Fibroblast of skin of left quadriceps (primary cell): ENCODE measurements around the gene ALK.

ENCODE experiments used
- DNase-seq, 2 experiments: peaks; one replicate each; pipeline ENCODE4 v3.0.0-alpha.2; 2013; ENCODE audit warnings: low read depth in 2 of 2

The ALK gene

DNA sequence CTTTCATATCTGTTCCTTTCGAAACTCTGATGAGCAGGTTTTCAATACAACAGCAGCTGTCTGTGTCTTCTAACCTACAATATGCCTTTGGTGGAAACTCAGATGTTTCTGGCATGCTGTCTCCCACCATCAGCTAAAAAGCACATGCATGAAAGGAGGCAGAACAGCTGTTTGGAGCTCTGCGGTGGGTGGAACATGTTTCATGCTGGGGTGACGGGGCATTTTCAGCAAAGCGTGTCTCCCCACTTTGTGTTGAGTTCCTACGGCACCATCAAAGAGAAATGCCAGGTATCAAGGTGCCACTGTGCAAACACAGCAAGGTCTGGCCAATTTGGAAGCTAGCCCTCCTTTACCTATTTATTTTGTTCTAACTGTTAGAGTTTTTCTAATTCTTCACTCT is 516.1 kb downstream of the ALK start:
- no peak for DNase-seq

DNA sequence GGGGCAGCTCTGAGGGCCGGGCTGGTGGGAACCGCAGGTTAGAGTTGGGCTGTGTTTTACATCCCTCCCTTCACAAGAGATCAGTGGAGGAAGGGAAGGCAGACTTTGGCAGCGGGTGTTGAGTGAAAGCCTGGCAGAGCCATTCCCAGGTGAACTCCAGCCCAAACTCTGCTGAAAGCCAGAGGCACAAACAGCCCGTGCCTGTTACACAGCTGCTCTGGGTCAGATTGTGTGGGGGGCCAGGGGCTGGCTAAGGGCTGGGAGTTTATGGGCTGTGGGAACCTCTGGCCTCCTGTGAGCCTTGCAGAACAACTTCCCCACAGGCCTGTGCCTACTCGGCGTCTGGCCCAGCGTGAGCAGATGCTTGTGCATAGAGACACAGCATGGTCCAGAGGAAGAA is 519.4 kb downstream of the ALK start:
- DNase-seq: no peak

DNA sequence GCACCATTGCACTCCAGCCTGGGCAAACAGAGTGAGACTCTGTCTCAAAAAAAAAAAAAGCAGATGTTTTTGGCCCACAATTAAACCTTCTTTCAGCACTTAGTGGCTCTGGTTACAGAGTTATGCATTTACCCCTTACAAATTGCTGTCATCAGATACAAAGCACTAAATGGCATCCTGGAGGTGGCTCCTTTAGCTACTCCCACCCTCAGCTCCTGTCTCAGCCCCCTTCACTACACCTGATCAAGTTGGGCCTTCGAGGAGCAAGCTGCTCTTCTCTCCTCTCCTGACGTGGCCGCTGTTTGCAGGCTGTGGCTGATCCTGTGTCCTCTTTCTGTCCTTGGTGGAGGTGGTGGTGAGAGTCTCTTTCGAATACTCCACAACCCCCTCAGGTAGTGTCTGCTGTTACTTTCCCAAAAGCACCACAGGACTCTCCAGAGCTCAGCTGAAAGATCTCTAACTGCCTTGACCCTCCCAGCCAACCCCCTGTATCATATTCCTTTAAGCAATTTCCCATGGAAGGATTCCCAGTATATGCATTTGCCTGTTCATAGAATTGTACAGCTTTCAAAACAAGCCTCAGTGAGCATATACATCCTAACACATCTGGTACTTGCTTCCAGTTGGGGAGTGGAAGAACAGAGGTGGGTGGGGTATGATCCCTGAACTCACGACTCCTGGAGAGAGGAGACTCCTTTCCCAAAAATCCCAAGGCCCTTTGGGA is 520.3 kb downstream of the ALK start:
- no peak for DNase-seq

DNA sequence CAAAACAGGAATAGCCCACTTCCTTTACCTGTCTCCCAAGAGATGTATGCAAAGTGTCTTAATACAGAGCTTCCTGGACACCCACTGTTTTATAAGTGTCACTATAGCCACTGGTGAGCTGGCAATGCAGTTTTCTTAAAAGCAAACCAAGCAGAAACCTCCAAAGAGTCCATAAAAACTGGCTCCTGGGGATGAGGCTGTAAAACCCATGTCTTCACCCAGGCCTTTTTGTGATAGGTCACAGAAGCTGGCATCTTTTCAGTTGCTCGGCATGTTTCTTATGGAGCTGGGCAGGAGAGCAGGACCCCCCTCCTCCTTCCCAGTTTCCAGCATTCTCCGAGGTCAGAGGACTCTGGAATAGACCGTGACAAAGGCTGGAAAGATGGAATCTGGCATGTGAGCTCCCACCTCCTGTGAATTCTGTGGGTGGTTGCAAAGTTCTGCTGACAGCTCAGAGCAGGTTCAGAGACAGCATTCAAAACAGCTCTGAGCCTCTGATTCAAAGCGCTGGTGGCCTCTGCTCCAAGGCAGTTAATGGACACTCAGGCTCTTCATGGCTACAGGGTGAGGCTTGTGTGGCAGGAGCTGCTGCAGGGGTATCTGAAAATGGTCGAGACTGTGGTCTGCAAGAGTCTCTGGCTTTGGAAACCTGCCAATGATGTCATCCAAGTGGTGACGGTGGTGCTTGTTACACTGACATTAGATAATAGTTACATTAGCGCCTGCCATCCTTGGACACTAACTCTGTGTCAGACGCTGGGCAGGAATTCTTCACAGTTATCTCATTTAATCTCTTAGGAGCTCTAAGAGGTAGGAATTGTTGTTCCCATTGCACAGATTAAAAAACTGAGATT is 522.8 kb downstream of the ALK start:
- DNase-seq: no peak

DNA sequence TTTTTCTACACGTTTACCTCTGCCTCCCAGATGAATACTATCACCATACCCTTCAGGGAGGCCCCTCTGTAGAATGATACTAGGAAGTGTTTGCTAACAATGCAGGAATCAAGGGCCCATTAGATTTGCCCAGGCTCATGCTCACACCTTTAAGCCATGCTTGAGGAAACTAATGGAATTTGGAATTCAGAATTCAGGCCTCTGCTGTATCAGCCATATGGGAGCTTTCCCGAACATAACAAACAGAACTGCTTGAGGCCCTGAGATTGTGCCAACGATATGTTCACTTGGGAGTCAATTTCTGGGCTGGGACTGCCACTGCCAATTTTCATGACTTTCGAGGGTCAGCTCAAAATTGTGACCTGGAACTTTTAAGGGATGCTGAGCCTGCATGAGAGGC is 523.7 kb downstream of the ALK start:
- no peak for DNase-seq

DNA sequence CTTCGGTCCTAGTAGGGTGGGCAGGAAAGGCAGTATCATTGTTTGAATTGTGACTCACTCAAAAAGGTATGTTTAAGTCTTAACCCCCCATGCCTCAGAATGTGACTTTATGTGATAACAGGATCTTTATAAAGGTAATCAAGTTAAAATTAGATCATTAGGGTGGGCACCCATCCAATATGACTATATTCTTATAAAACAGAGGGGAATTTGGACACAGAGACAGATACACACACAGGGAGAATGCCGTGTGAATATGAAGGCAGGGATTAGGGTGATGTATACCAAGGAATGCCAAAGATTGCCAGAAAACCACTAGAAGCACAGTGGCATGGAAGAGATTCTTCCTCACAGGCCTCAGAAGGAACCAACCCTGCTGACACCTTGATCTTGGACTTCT is 524.3 kb downstream of the ALK start:
- DNase-seq: no peak

DNA sequence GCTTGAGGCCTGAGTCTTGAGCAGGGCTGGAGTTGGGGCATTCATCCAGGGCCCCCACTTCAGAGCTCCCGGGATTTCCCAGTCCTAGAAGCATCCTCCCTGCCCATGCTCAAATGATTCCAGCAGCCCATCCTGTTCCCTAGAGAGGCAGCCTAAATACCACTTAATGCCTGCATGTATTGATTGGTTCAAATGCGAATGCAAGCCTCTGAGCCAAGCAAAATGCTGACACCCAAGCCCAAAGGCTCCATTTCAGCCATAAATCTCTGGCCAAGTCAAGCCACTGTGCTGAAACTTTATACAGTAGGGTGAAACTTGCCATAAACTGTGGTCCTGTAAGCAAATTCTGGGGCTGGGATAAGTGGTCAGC is 526.4 kb downstream of the ALK start:
- DNase-seq: no peak

DNA sequence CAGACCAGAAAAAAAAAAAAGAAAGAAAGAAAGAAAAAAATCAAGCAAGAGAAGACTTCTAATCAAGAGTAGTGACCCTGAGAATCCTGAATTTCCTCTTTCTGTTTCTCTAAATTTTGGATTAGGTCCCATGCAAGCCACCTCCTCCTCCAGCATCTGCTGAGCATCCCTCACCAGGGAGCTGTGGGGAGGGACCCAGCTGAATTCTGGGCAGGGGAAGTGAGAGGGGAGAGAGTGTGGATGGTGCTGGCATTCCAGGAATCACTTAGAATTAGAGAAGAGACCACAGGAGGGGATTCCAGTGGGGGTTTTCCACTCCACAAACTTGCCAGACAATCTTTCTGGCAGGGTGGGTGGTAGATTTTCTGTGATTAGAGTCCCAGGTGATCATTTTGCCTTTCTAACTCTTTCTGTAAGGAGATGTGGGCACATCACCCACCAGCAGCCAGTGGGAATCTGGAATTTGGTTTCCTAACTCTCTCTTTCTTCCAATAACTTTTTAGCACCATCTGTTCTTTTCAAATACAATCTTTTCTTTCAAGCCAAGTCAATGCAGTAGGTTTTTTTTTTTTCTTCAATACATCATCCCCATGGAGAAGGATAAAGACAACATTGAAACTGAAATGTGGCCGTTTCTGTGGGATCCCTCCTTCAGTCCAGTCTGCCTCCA is 526.9 kb downstream of the ALK start:
- no peak for DNase-seq

DNA sequence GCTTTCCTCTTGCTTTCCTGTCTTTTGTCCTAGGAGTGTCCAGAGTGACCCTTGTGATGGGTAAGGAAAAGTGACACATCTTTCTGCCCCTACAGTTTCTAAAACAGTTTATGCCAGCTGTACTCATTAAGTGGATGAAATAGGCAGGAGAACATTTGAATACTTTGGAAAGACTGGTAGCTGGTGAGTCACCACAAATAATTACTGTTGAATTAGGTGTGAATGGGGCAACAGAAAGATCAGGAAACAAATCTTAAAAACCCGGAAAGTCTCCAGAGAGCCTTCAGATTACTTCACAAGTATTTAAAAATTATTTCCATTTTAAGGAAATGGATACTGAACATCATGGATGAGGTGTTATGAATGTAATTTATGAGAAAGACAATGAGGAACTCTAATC is 527.7 kb downstream of the ALK start:
- no peak for DNase-seq

DNA sequence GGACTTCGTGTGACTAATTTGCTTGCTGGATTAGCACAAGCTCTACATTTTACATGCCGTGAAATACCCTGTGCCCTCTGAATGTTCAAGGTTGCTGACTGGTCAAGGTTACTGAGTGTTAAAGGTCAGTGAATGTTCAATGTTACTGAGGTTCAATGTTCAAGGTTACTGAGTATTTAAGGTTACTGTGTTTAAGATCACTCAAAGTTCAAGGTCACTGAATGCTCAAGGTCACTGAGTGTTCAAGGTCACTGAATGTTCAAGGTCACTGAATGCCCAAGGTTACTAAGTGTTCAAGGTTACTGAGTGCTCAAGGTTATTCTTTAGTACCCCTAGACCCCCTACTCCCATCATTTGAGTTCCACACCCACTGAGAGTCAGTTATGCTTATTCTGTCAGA is 528.6 kb downstream of the ALK start:
- DNase-seq: no peak

DNA sequence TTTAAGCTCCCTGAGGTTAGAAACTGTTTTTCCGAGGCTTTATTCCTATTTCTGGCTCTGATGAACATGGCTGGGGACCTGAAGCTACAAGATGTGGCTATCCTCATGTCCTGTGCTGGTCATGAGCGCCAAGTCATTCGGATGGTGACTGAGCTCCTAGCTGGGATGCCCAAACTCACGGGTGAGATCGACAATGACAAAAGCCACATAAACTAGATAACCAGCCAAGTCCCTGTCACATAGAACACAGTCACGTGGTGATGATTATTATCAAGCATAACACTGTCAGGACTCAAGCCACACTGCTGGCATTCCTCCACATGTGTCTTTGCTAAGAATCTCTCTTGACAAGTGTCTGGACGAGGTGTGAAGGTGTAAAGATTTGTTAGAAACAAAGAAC is 531.2 kb downstream of the ALK start:
- DNase-seq: no peak

DNA sequence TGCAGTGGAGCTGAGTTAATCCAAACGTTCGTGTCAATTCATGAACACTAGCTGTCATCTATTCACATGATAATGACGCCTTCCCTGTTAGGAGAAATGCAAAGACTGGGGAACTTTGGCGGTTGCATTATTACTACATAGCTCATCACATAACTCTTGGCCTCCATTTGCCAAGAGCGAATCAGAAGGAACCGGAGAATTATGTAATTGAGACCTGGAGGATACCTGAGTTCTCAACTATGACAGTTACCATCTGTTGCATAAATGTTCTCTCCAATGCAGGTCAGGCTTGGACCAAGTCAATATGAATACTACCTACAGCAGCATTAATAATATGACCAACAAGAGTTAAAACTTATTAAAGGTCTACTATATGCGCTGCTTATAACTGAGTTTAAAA is 531.7 kb downstream of the ALK start:
- DNase-seq: no peak

DNA sequence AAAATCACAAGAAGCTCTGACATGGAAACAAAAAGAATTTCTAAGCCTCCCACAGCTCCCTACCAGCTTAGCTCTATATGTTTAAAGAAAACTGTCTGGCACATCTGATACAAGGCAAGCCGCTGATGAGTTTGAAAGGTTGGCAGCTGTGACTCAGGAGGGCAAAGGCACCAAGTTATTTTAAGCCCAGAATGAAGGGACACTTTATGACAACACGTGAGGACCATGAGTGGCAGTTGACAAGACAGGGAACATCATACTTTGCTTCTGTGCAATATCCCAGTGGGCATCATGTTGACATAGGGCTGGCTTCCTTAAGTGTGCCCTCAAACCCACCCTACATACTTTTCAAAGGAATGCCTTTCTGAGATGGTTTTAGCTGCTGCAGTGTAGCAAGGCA is 533.3 kb downstream of the ALK start:
- DNase-seq: no peak

DNA sequence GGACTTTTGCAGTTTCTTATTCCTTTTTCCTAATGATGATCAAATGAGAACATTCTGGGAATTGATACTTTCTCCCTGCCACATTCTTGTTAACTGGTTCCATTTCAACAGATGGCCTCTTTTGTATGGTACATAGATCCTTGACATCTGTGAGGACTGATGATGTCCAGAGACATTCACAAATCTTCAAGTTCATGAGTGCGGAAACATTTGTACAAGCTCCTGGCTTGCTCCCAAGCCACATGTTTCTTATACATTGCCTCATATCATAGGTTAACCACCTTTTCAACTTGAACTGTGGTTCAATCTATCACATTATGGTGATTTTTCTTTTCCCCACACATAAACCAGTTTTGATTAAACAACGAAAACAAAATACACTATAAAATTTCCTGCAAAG is 538.9 kb downstream of the ALK start:
- no peak for DNase-seq

DNA sequence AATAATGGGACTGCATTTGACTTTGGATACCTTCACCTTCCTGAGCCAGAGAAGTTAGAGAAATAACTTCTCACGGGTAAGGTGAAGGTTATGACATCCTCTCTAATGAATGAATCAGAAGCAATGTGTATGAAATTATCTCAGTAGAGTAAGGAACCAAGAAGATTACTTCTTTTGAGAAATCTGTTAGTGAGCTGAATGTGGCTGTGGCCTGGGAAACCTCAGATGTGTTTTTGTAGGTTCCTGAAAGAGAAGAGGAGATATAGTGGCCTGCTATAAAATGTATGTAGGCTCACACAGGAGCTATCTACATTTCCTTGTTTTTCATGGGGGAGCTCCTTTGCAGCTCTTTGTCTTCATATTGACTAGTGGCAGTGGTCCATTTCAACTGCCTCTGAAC is 543.6 kb downstream of the ALK start:
- no peak for DNase-seq

DNA sequence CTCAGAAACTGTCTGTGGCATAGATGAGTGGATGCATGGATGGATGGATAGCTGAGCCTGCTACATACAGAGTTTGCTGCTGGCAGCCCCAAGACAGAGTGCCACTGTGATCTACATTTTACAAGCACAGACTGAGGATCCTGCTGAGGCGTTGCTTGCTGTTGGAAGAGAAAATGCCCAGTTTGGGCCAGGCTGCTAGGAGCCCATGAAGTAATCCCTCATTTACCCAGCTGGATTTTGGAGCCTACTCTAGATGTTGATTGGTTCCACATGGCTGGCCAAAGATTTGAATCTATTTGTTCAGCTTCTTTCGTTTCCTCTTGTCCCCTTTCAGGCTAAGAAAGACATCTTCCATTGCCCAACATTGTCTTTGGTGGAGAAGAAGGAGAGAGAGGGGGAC is 544.8 kb downstream of the ALK start:
- no peak for DNase-seq

DNA sequence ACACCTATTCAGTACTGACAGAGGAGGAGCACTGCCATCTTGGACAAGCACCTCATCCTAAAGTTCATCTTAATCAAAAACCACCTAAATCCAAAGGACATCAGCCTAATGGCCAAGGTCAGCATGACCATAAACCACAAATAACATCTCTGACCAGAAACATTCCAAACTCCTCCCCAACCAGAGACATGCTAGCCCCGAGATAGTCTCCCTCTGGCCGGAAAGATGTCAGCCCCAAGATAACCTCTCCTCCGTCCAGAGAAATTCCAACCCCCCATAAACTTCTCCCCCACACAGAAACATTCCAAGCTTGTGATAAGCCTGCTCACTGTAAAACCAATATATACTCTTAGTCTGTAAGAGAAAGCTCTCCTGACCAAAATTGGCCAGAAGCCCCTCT is 545.5 kb downstream of the ALK start:
- DNase-seq: no peak

DNA sequence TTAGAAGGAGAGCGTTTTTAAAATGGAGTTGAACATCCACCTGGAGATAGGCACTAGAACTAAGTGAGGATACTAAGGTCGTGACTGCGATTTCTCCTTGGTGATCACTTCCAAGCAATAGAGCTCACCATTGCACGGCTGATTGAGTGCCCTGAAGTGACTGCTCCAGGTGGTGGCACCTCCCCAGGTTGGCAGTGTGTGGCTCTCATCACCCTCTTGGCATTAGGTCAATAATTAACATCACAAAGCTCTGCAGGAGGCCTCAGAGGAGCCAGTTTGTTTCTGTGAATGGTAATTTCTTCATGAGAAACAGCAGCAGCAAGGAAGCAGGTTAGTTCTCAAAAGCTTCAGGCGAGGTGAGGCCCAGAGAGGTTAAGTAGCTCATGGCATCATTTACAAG is 546.6 kb downstream of the ALK start:
- no peak for DNase-seq

DNA sequence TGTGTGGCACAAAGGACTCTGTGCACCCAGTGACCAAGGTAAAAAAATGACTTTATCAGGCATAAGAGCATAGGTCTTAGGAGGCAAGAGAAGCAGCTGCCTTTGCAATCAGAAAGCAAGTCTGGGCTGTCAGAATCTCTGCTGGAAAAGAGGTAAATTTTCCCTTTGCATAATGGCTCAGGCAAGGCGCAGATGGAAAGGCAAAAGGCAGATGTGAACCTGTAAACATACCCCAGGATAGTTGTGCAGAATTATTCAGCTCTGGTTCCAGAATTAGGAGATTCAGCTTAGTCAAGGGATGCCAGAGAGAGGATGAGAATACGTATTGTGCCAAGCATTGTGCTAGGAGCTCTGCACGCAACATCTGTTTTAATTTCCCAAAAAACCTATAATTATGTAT is 547.5 kb downstream of the ALK start:
- no peak for DNase-seq

DNA sequence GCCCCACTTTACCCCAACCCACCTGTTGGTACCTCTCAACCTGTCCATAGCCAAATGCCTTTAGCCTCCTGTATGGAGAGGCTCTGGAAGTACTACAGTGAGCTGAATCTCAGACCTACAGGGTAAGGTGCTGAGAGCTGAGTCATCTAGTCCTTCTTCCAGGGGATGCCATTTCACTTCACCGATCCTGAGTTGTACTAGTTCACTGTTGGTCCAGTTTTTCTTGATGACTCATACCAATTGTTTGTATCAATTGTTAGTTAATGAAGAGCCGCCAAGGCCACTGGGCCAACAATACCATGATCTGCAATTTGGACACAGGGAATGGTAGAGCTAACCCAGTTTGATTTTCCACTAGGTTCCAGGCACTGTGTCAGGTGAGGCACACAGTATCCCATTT is 549.2 kb downstream of the ALK start:
- no peak for DNase-seq

DNA sequence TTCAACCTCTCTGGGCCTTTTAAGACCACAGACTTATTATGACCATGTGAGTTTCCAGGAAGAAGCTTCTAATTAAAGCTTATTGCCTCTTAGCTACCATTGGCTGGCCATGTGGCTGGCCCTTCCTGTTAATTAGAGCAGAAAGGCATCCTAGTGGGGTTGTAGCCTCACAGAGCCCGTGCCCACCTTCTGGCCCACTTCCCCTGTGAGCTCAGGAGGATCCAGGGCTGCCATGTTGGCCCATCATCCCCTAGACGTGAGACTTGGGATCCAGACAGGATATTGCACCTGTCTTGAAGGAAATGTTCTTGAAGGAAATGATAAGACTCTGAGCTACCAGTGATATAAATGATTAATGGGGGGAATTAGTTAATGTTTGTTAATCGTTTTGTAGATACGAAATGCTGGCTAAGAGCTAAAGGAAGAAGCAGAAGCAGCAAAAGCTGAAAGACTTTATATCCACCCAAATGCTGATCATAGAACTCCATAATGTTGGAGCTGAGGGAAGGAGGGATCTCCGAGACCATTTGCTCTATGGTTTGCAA is 550.7 kb downstream of the ALK start:
- no peak for DNase-seq

DNA sequence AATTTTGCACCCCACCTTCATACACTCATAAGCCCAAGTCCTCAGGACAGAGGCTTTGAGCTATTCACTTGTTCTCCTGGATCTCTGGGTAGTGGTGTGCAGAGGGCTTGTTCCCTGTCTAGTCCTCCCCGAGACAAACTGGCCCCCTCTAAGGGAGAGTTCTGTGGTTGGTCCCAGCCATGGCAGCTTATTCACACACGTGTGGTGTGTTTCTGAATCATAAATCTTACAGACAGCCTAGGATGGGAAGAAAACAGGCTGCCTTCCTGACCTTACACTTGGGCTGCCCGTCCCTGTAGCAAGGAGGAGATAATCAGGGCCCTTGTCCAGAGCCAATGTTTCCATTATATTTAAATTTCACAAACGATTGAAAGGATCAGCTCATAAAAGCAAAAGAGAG is 551.2 kb downstream of the ALK start:
- no peak for DNase-seq

DNA sequence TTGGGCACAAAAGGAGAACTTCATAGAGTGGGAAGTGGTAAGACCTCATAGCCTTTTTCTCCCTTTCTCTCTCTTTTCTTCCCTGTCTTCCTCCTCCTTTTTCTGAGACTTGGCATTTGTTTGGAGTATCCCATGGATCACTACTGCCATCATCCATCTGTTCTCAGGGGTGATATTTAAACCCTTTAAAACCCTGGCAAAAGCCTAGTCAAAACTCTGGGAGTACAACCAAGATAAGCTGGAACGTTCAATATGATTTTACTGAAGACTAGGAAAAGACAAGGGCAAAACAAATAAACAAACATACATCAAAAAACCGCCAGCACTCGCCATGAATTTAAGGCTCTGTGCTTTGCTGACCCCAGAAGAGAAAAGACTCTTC is 552.7 kb downstream of the ALK start:
- DNase-seq: no peak
